K562 (cell line): Measurements from ENCODE around the gene LTB4R2. TPM values are rescaled to one million over a fixed set of nuclear protein-coding genes. Genes with fewer than 3 reads are reported as not detected.

Experiments
- AFF1 ChIP-seq, 2 experiments: fragments of 450-650 bp; IDR thresholded peaks; 2 replicates each; pipeline ENCODE4 v1.6.1; 2018; ENCODE audit warnings: mild to moderate bottlenecking in 2 of 2, low read depth in 1 of 2; ENCODE audit not compliant: partially characterized antibody in 2 of 2
- ASH1L ChIP-seq: fragments of 450-650 bp; IDR thresholded peaks from 2 replicates; pipeline ENCODE4 v1.6.1; 2018; ENCODE audit warnings: borderline replicate concordance, mild to moderate bottlenecking, low read depth; ENCODE audit not compliant: partially characterized antibody
- BCL6 ChIP-seq: fragments of 250-450 bp; sonication (Bioruptor Pico); IDR thresholded peaks from 2 replicates; pipeline ENCODE4 v1.4.0; 2020
- C11orf30 ChIP-seq: fragments of 450-650 bp; IDR thresholded peaks from 2 replicates; pipeline ENCODE4 v1.6.1; 2016; ENCODE audit warnings: low read depth, mild to moderate bottlenecking
- CUX1 ChIP-seq: fragments of 200-800 bp; sonication (Bioruptor generic); IDR thresholded peaks from 2 replicates; pipeline ENCODE4 v1.6.1; 2016; ENCODE audit warnings: missing genetic modification characterization, missing compliant biosample characterization
- HDAC6 ChIP-seq: IDR thresholded peaks from 2 replicates; pipeline ENCODE4 v1.6.1; 2012; ENCODE audit warnings: low read depth, mild to moderate bottlenecking, control low read depth, inconsistent platforms, low read length, moderate library complexity
- HLTF ChIP-seq: fragments of 450-650 bp; IDR thresholded peaks from 2 replicates; pipeline ENCODE4 v1.6.1; 2016
- NONO ChIP-seq, 2 experiments: fragments of 200-400 bp in 1 of 2; fragments of 450-650 bp in 1 of 2; formaldehyde crosslinking in 1 of 2; IDR thresholded peaks; 2 replicates each; pipeline ENCODE4 v1.6.1; 2017; ENCODE audit warnings: low read depth in 2 of 2, mild to moderate bottlenecking in 2 of 2, moderate library complexity in 2 of 2, low read length in 1 of 2
- PYGO2 ChIP-seq: fragments of 450-650 bp; IDR thresholded peaks from 2 replicates; pipeline ENCODE4 v1.6.1; 2016; ENCODE audit warnings: mild to moderate bottlenecking, missing genetic modification characterization, moderate library complexity, missing compliant biosample characterization
- ZNF830 ChIP-seq: fragments of 250-450 bp; sonication (Bioruptor Pico); IDR thresholded peaks from 2 replicates; pipeline ENCODE4 v1.5.0; 2021; ENCODE audit warnings: mild to moderate bottlenecking
- polyA plus RNA-seq, 8 experiments: library from polyadenylated mRNA; depleted of rRNA in 4 of 8; stranded (reverse) in 5 of 8; unstranded in 3 of 8; fragments of >200 nt; fragmentation: Nextera tagmentation in 2 of 8; fragmentation: Illumina TruSeq in 1 of 8; extraction: Ambion mirVana in 2 of 8; extraction: Trizol in 1 of 8; gene quantifications; 2 replicates each; pipeline versions ENCODE4 v1.2.1 to v1.2.3, GENCODE V29; 2011 to 2014; ENCODE audit warnings: inconsistent platforms in 1 of 8, missing spikeins in 1 of 8
- total RNA-seq, 7 experiments: library from RNA; depleted of rRNA in 6 of 7; stranded (reverse); fragments of >200 nt in 6 of 7; fragmentation: Illumina TruSeq in 2 of 7; extraction: Trizol in 2 of 7; gene quantifications; 2 replicates each; pipeline versions ENCODE4 v1.2.1 to v1.2.3, GENCODE V29; 2011 to 2021; ENCODE audit warnings: low replicate concordance in 1 of 7
- TF ChIP-seq, protein P1 (sequence below): IDR thresholded peaks from 2 replicates; pipeline ENCODE4 v1.6.1; 2011; ENCODE audit not compliant: insufficient read length; ENCODE audit errors: extremely low read depth

LTB4R2 gene
- total and polyA plus RNA-seq, 9 of the 15 experiments (the other 6 are each of a cell fraction or from before 2014, with no cell fraction given) = 0.03 to 11.6 (median 2.8) TPM; not detected in 1

GRCh38 chr14:24325963-24326362, 16.0 kb downstream of the LTB4R2 start (continued):
- TF ChIP-seq CUX1 (CRISPR knock-in tag) (no peak), NONO (IDR thresholded peaks at IDR 0.05; ENCODE audit: low read depth in 2 of 2, low read length in 1 of 2) (no peak), ASH1L (no peak), ZNF830 (no peak), PYGO2 (tag) (no peak), HLTF (no peak), C11orf30 (no peak), AFF1 (IDR thresholded peaks at IDR 0.05; ENCODE audit: low read depth in 1 of 2, partially characterized antibody in 2 of 2) (no peak), HDAC6 (no peak), BCL6 (no peak)
- TF ChIP-seq, protein P1, sequence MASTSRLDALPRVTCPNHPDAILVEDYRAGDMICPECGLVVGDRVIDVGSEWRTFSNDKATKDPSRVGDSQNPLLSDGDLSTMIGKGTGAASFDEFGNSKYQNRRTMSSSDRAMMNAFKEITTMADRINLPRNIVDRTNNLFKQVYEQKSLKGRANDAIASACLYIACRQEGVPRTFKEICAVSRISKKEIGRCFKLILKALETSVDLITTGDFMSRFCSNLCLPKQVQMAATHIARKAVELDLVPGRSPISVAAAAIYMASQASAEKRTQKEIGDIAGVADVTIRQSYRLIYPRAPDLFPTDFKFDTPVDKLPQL = no peak
- TF ChIP-seq, all 486 proteins: peak for 0
